ENCODE results near the gene CD180.

Gene CD180

GRCh38 chr5:67133776-67134175 lies 62.8 kb downstream of the CD180 start:
- no peak for DNase-seq (ENCODE audit: extremely low read depth, insufficient read length)
- Histone ChIP-seq H3K4me3 (replicated peaks; ENCODE audit: low read depth, low read length) (no peak overlapping the region), H3K27me3 (replicated peaks; ENCODE audit: control insufficient read depth, insufficient read depth, low read length) (no peaks in the 10 kb centered on the region), H3K36me3 (ENCODE audit: control insufficient read depth, insufficient read depth, low read length) (no peaks in the 10 kb centered on the region)
- TF ChIP-seq CTCF (IDR thresholded peaks at IDR 0.05; ENCODE audit: insufficient read depth, low read length, poor library complexity, severe bottlenecking) = no peak

- Histone ChIP-seq H3K4me3 (replicated peaks; ENCODE audit: low read depth, low read length) (no peak overlapping the region), H3K36me3 (ENCODE audit: control insufficient read depth, insufficient read depth, low read length) (no peaks in the 10 kb centered on the region), H3K27me3 (replicated peaks; ENCODE audit: control insufficient read depth, insufficient read depth, low read length) (no peaks in the 10 kb centered on the region)
- TF ChIP-seq CTCF (IDR thresholded peaks at IDR 0.05; ENCODE audit: insufficient read depth, low read length, poor library complexity, severe bottlenecking) = no peak
- DNase-seq (ENCODE audit: extremely low read depth, insufficient read length) = no peak
Measured at GRCh38 chr5:67133217-67133616, 63.4 kb downstream of the CD180 start.

- Histone ChIP-seq H3K4me3 (replicated peaks; ENCODE audit: low read depth, low read length) (no peak overlapping the region), H3K27me3 (replicated peaks; ENCODE audit: control insufficient read depth, insufficient read depth, low read length) (no peaks in the 10 kb centered on the region), H3K36me3 (ENCODE audit: control insufficient read depth, insufficient read depth, low read length) (no peaks in the 10 kb centered on the region)
- TF ChIP-seq CTCF (IDR thresholded peaks at IDR 0.05; ENCODE audit: insufficient read depth, low read length, poor library complexity, severe bottlenecking) = no peak
- DNase-seq (ENCODE audit: extremely low read depth, insufficient read length) = no peak
Measured at GRCh38 chr5:67129768-67130167, 66.8 kb downstream of the CD180 start.

Measured in GM06990 (cell line).